CD14-positive monocyte (primary cell): ENCODE results near the gene CCDC73. TPM values are rescaled to one million over a fixed set of nuclear protein-coding genes. Genes with fewer than 3 reads are reported as not detected.
"Not testable (repeated sequence)": the region's sequence is repeated elsewhere in the genome, so short reads cannot be mapped to it uniquely, and the experiment has no call there.

ENCODE experiments used
- DNase-seq, 3 donors: peaks; one replicate each; pipeline ENCODE4 v3.0.0-alpha.2; 2011 to 2022
- H2AFZ ChIP-seq: 2 replicates; pipeline ENCODE4 v1.6.0; 2012; ENCODE audit warnings: mild to moderate bottlenecking, low read depth, low read length, inconsistent platforms; ENCODE audit not compliant: insufficient read depth, poor library complexity, severe bottlenecking
- H3K27ac ChIP-seq, 2 donors: 1 replicate in 1 of 2; 2 replicates in 1 of 2; pipeline ENCODE4 v1.5.1; 2012 to 2013; ENCODE audit warnings: low read length in 2 of 2, control low read depth in 1 of 2, inconsistent platforms in 1 of 2, low read depth in 1 of 2, mild to moderate bottlenecking in 1 of 2
- H3K27me3 ChIP-seq, 2 donors: one replicate each; pipeline versions ENCODE4 v1.6.0 to v1.6.1; 2011 to 2013; ENCODE audit warnings: low read length in 2 of 2; ENCODE audit not compliant: control insufficient read depth in 2 of 2, insufficient read depth in 2 of 2
- H3K36me3 ChIP-seq, 2 donors: replicated peaks in 1 of 2; 1 replicate in 1 of 2; 2 replicates in 1 of 2; pipeline versions ENCODE4 v1.5.1 to v1.6.1; 2012 to 2013; ENCODE audit warnings: low read length in 2 of 2, control low read depth in 1 of 2, inconsistent platforms in 1 of 2, mild to moderate bottlenecking in 1 of 2; ENCODE audit not compliant: insufficient read depth in 2 of 2, control insufficient read depth in 1 of 2
- H3K4me1 ChIP-seq, 2 donors: 1 replicate in 1 of 2; 2 replicates in 1 of 2; pipeline versions ENCODE4 v1.5.1 to v1.6.1; 2012 to 2013; ENCODE audit warnings: low read length in 2 of 2, control low read depth in 1 of 2, inconsistent platforms in 1 of 2, mild to moderate bottlenecking in 1 of 2, moderate library complexity in 1 of 2; ENCODE audit not compliant: insufficient read depth in 2 of 2, control insufficient read depth in 1 of 2
- H3K4me2 ChIP-seq: replicated peaks from 2 replicates; pipeline ENCODE3; 2012; ENCODE audit warnings: low read length, moderate library complexity, mild to moderate bottlenecking; ENCODE audit not compliant: poor library complexity, severe bottlenecking; ENCODE audit errors: extremely low read depth
- H3K4me3 ChIP-seq, 3 experiments: fragments of 200-600 bp in 1 of 3; sonication (generic) in 1 of 3; replicated peaks in 1 of 3; 1 replicate in 2 of 3; 2 replicates in 1 of 3; pipeline ENCODE4 v1.5.1; 2011 to 2013; ENCODE audit warnings: low read length in 3 of 3, mild to moderate bottlenecking in 3 of 3, control low read depth in 2 of 3, low read depth in 2 of 3, inconsistent platforms in 1 of 3, moderate library complexity in 1 of 3
- H3K79me2 ChIP-seq: 2 replicates; pipeline ENCODE4 v1.6.0; 2012; ENCODE audit warnings: mild to moderate bottlenecking, control low read depth, inconsistent platforms, low read length, moderate library complexity; ENCODE audit not compliant: insufficient read depth
- H3K9ac ChIP-seq: 2 replicates; pipeline ENCODE4 v1.6.0; 2017; ENCODE audit warnings: low read length, mild to moderate bottlenecking; ENCODE audit not compliant: insufficient read depth, poor library complexity, severe bottlenecking
- H3K9me3 ChIP-seq, 2 donors: replicated peaks in 1 of 2; 1 replicate in 1 of 2; 2 replicates in 1 of 2; pipeline versions ENCODE4 v1.5.1 to v1.6.1; 2012 to 2013; ENCODE audit warnings: low read length in 2 of 2, control low read depth in 1 of 2; ENCODE audit not compliant: control insufficient read depth in 1 of 2, insufficient read depth in 1 of 2
- H4K20me1 ChIP-seq: 2 replicates; pipeline ENCODE4 v1.6.0; 2012; ENCODE audit warnings: mild to moderate bottlenecking, low read length, control low read depth, moderate library complexity; ENCODE audit not compliant: insufficient read depth
- H3K27ac Mint-ChIP-seq, 7 donors: one replicate each; pipeline ENCODE4 v1.8.0; 2020; ENCODE audit warnings: mild to moderate bottlenecking in 7 of 7, mixed read lengths in 7 of 7, moderate library complexity in 6 of 7, inconsistent platforms in 2 of 7
- H3K27me3 Mint-ChIP-seq, 3 donors: one replicate each; pipeline ENCODE4 v1.8.0; 2021 to 2022; ENCODE audit warnings: low read depth in 3 of 3, mild to moderate bottlenecking in 3 of 3, mixed read lengths in 3 of 3, moderate library complexity in 3 of 3, inconsistent platforms in 1 of 3
- H3K36me3 Mint-ChIP-seq, 2 donors: one replicate each; pipeline ENCODE4 v1.8.0; 2020; ENCODE audit warnings: mixed read lengths in 2 of 2, inconsistent platforms in 1 of 2, mild to moderate bottlenecking in 1 of 2
- H3K4me1 Mint-ChIP-seq: one replicate; pipeline ENCODE4 v1.8.0; 2020; ENCODE audit warnings: mild to moderate bottlenecking, mixed read lengths
- H3K4me3 Mint-ChIP-seq, 2 donors: one replicate each; pipeline ENCODE4 v1.8.0; 2020; ENCODE audit warnings: mild to moderate bottlenecking in 2 of 2, mixed read lengths in 2 of 2, moderate library complexity in 1 of 2
- H3K9me3 Mint-ChIP-seq, 7 donors: one replicate each; pipeline ENCODE4 v1.8.0; 2020 to 2022; ENCODE audit warnings: mixed read lengths in 7 of 7, mild to moderate bottlenecking in 6 of 7, moderate library complexity in 6 of 7, inconsistent platforms in 2 of 7
- CTCF ChIP-seq: fragments of 200-600 bp; IDR thresholded peaks from one replicate; pipeline ENCODE4 v1.8.0; 2022; ENCODE audit warnings: antibody characterized with exemption, mild to moderate bottlenecking
- WGBS: methylation state at CpG from one replicate; pipeline ENCODE4 v1.1.5; 2013; ENCODE audit warnings: missing lambda C conversion rate; ENCODE audit not compliant: insufficient coverage; 5-methylcytosine and 5-hydroxymethylcytosine counted together
- intact Hi-C, 2 donors: fragments of 100-400 bp; cut with micrococcal nuclease; formaldehyde crosslinking; loops; one replicate each; pipeline versions ENCODE4 v1.15.0 to v1.15.1; 2023
- polyA plus RNA-seq, 3 donors: library from polyadenylated mRNA; depleted of rRNA in 1 of 3; unstranded in 2 of 3; stranded (reverse) in 1 of 3; fragments of 300-500 nt in 2 of 3; fragments of >200 nt in 1 of 3; fragmentation: Illumina TruSeq in 2 of 3; gene quantifications; 1 replicate in 2 of 3; 2 replicates in 1 of 3; pipeline ENCODE4 v1.2.3, GENCODE V29; 2012 to 2021

CCDC73 gene
- polyA plus RNA-seq, 3 donors, result 0.03 to 0.09 TPM; not detected in 1

GRCh38 chr11:32722255-32722654 is 72.2 kb downstream of the CCDC73 start:
- no peaks in the 10 kb centered on the region for H3K27me3 ChIP-seq
- no peak overlapping the region for H3K4me2 ChIP-seq
- TF ChIP-seq CTCF, result no peak
- H2AFZ ChIP-seq, result no peak overlapping the region
- no peak overlapping the region for H3K4me3 ChIP-seq
- peaks cover 0 to 3% (median 2%) of the 10 kb centered on the region in 3 donors for H3K27me3 Mint-ChIP-seq
- no peaks in the 10 kb centered on the region for H3K4me1 Mint-ChIP-seq
- H4K20me1 ChIP-seq, result no peaks in the 10 kb centered on the region
- no peak overlapping the region for H3K9ac ChIP-seq
- H3K4me1 ChIP-seq, result no peaks in the 10 kb centered on the region
- H3K9me3 ChIP-seq, result no peaks in the 10 kb centered on the region
- H3K36me3 ChIP-seq, result no peaks in the 10 kb centered on the region
- no peak overlapping the region for H3K27ac Mint-ChIP-seq
- H3K36me3 Mint-ChIP-seq, result no peaks in the 10 kb centered on the region
- no peak overlapping the region for H3K27ac ChIP-seq
- H3K9me3 Mint-ChIP-seq, result no peaks in the 10 kb centered on the region
- no peaks in the 10 kb centered on the region for H3K79me2 ChIP-seq
- H3K4me3 Mint-ChIP-seq, result no peak overlapping the region
- DNase-seq, result no peak
- intact Hi-C loops, result no loop called here

- Mint-ChIP-seq H3K4me3 (no peak overlapping the region), H3K27me3 (peaks cover 0 to 6% (median 0%) of the 10 kb centered on the region in 3 donors), H3K4me1 (no peaks in the 10 kb centered on the region), H3K27ac (no peak overlapping the region), H3K9me3 (no peaks in the 10 kb centered on the region), H3K36me3 (no peaks in the 10 kb centered on the region)
- DNase-seq, result no peak
- H3K9me3 ChIP-seq, result no peaks in the 10 kb centered on the region
- H3K27me3 ChIP-seq, result no peaks in the 10 kb centered on the region
- no peak overlapping the region for H3K4me3 ChIP-seq
- H3K4me2 ChIP-seq, result no peak overlapping the region
- intact Hi-C loops, result no loop called here
- no peak overlapping the region for H3K27ac ChIP-seq
- H3K9ac ChIP-seq, result no peak overlapping the region
- H2AFZ ChIP-seq, result no peak overlapping the region
- no peaks in the 10 kb centered on the region for H3K36me3 ChIP-seq
- no peaks in the 10 kb centered on the region for H4K20me1 ChIP-seq
- TF ChIP-seq CTCF, result no peak
- no CpG with 5 or more reads among the region's 1 CpG for WGBS
- no peaks in the 10 kb centered on the region for H3K4me1 ChIP-seq
- H3K79me2 ChIP-seq, result no peaks in the 10 kb centered on the region
These were observed 81.0 kb downstream of the CCDC73 start for GRCh38 chr11:32713496-32713895.

- H3K4me3 Mint-ChIP-seq, H4K20me1 ChIP-seq, H3K9ac ChIP-seq, H3K4me3 ChIP-seq, DNase-seq, H3K4me1 Mint-ChIP-seq, H3K4me2 ChIP-seq, H3K27ac ChIP-seq, H2AFZ ChIP-seq, intact Hi-C loops, H3K79me2 ChIP-seq, H3K4me1 ChIP-seq, H3K36me3 ChIP-seq, H3K27me3 ChIP-seq, H3K27me3 Mint-ChIP-seq, H3K27ac Mint-ChIP-seq, H3K36me3 Mint-ChIP-seq: not testable (repeated sequence)
- H3K9me3 Mint-ChIP-seq, result peaks cover 10 to 19% (median 15%) of the 10 kb centered on the region in 7 donors
- WGBS, result no CpG with 5 or more reads among the region's 3 CpGs
- H3K9me3 ChIP-seq, result peaks cover 9 to 16% of the 10 kb centered on the region in 2 donors
These were observed 85.5 kb downstream of the CCDC73 start for GRCh38 chr11:32708978-32709377.
